ENCODE measurements around the gene SETBP1.

The SETBP1 gene

GRCh38 chr18:44724105-44724778, 43.6 kb downstream of the SETBP1 start:
- Histone ChIP-seq H3K36me3 (replicated peaks) (no peaks in the 10 kb centered on the region), H3K4me3 (ENCODE audit: low read depth, low read length) (no peak overlapping the region), H3K27me3 (replicated peaks) (no peaks in the 10 kb centered on the region), H3K27ac (no peak overlapping the region)
- in situ Hi-C loops (cut with HindIII; ENCODE audit: low pct_ligation_motif_present, low sequenced_read_pairs) = no loop called here
- TF ChIP-seq, protein P1, sequence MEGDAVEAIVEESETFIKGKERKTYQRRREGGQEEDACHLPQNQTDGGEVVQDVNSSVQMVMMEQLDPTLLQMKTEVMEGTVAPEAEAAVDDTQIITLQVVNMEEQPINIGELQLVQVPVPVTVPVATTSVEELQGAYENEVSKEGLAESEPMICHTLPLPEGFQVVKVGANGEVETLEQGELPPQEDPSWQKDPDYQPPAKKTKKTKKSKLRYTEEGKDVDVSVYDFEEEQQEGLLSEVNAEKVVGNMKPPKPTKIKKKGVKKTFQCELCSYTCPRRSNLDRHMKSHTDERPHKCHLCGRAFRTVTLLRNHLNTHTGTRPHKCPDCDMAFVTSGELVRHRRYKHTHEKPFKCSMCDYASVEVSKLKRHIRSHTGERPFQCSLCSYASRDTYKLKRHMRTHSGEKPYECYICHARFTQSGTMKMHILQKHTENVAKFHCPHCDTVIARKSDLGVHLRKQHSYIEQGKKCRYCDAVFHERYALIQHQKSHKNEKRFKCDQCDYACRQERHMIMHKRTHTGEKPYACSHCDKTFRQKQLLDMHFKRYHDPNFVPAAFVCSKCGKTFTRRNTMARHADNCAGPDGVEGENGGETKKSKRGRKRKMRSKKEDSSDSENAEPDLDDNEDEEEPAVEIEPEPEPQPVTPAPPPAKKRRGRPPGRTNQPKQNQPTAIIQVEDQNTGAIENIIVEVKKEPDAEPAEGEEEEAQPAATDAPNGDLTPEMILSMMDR (IDR thresholded peaks at IDR 0.05; ENCODE audit: low read depth, low read length, missing control alignments) = no peak
- DNase-seq = no peak

- in situ Hi-C loops (cut with HindIII; ENCODE audit: low pct_ligation_motif_present, low sequenced_read_pairs) = no loop called here
- no peaks in the 10 kb centered on the region for H3K36me3 ChIP-seq (replicated peaks)
- TF ChIP-seq, protein P1 (IDR thresholded peaks at IDR 0.05; ENCODE audit: low read depth, low read length, missing control alignments) = no peak
- no peaks in the 10 kb centered on the region for H3K27me3 ChIP-seq (replicated peaks)
- DNase-seq = peak; percentile 72
- H3K4me3 ChIP-seq (ENCODE audit: low read depth, low read length) = peak overlapping the region; percentile 12
- H3K27ac ChIP-seq = peak overlapping the region; percentile 66
These were observed 44.8 kb downstream of the SETBP1 start for GRCh38 chr18:44725300-44726058.

DNA sequence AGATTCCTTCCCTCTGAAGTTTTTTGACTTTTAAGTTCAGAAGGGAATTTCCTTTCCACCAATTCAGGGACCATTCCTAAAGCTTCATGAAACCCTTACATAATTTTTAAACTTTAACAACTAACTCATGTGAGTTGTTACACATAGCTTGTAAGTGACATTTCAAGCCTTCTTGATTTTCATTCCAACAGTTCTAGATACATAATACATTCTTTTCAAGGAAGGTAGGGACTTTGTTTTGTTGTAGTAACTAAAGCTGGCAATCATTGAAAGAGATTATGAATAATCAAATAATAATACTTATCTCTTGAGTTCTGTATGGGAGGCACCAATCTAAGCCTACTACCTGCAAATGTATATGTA, 45.4 kb downstream of the SETBP1 start:
- Histone ChIP-seq H3K27me3 (replicated peaks) (no peaks in the 10 kb centered on the region), H3K27ac (peak overlapping the region; percentile 66), H3K36me3 (replicated peaks) (no peaks in the 10 kb centered on the region), H3K4me3 (ENCODE audit: low read depth, low read length) (no peak overlapping the region)
- in situ Hi-C loops (cut with HindIII; ENCODE audit: low pct_ligation_motif_present, low sequenced_read_pairs) = no loop called here
- TF ChIP-seq, protein P1 (IDR thresholded peaks at IDR 0.05; ENCODE audit: low read depth, low read length, missing control alignments) = no peak
- no peak for DNase-seq

GRCh38 chr18:44727291-44727690, 46.6 kb downstream of the SETBP1 start:
- in situ Hi-C loops (cut with HindIII; ENCODE audit: low pct_ligation_motif_present, low sequenced_read_pairs) = no loop called here
- DNase-seq = no peak
- no peak overlapping the region for H3K4me3 ChIP-seq (ENCODE audit: low read depth, low read length)
- H3K36me3 ChIP-seq (replicated peaks) = no peaks in the 10 kb centered on the region
- H3K27ac ChIP-seq = no peak overlapping the region
- no peaks in the 10 kb centered on the region for H3K27me3 ChIP-seq (replicated peaks)
- TF ChIP-seq, protein P1 (IDR thresholded peaks at IDR 0.05; ENCODE audit: low read depth, low read length, missing control alignments) = no peak

GRCh38 chr18:44729631-44730101, 49.0 kb downstream of the SETBP1 start:
- in situ Hi-C loops (cut with HindIII; ENCODE audit: low pct_ligation_motif_present, low sequenced_read_pairs) = no loop called here
- Histone ChIP-seq H3K27me3 (replicated peaks) (no peaks in the 10 kb centered on the region), H3K27ac (peak overlapping the region; percentile 15), H3K36me3 (replicated peaks) (no peaks in the 10 kb centered on the region), H3K4me3 (ENCODE audit: low read depth, low read length) (no peak overlapping the region)
- DNase-seq = peak; percentile 96
- TF ChIP-seq, protein P1 (IDR thresholded peaks at IDR 0.05; ENCODE audit: low read depth, low read length, missing control alignments) = no peak
